PFSK-1 (cell line): ENCODE data around the gene NUDT16L1.

Experiments
- FOXP2 ChIP-seq: optimal IDR thresholded peaks from 2 replicates; pipeline ENCODE3; 2011; ENCODE audit warnings: borderline replicate concordance, control low read depth, inconsistent platforms; ENCODE audit not compliant: insufficient read depth; ENCODE audit errors: extremely low read length, extremely low read depth
- POLR2AphosphoS5 ChIP-seq: IDR thresholded peaks from 2 replicates; pipeline ENCODE4 v1.6.1; 2012; ENCODE audit warnings: low read depth, mild to moderate bottlenecking, control low read depth, low read length, moderate library complexity
- SIN3A ChIP-seq: IDR thresholded peaks from 2 replicates; pipeline ENCODE4 v1.6.1; 2012; ENCODE audit warnings: mild to moderate bottlenecking, low read length, moderate library complexity, borderline replicate concordance; ENCODE audit not compliant: insufficient read depth
- TAF1 ChIP-seq: IDR thresholded peaks from 2 replicates; pipeline ENCODE4 v1.6.1; 2012; ENCODE audit warnings: low read length, control low read depth, borderline replicate concordance; ENCODE audit not compliant: insufficient read depth
- TF ChIP-seq, protein P1 (sequence below), 2 experiments: IDR thresholded peaks; 2 replicates each; pipeline versions ENCODE4 v1.6.1 to v1.8.0; 2011 to 2012; ENCODE audit warnings: low read depth in 2 of 2, low read length in 2 of 2, control low read depth in 1 of 2, inconsistent platforms in 1 of 2, mild to moderate bottlenecking in 1 of 2, moderate library complexity in 1 of 2; ENCODE audit not compliant: insufficient read depth in 1 of 2

GRCh38 chr16:4687946-4688673, 5.3 kb upstream of the NUDT16L1 start:
- TF ChIP-seq SIN3A, result no peak
- no peak for TF ChIP-seq TAF1
- TF ChIP-seq, protein P1, sequence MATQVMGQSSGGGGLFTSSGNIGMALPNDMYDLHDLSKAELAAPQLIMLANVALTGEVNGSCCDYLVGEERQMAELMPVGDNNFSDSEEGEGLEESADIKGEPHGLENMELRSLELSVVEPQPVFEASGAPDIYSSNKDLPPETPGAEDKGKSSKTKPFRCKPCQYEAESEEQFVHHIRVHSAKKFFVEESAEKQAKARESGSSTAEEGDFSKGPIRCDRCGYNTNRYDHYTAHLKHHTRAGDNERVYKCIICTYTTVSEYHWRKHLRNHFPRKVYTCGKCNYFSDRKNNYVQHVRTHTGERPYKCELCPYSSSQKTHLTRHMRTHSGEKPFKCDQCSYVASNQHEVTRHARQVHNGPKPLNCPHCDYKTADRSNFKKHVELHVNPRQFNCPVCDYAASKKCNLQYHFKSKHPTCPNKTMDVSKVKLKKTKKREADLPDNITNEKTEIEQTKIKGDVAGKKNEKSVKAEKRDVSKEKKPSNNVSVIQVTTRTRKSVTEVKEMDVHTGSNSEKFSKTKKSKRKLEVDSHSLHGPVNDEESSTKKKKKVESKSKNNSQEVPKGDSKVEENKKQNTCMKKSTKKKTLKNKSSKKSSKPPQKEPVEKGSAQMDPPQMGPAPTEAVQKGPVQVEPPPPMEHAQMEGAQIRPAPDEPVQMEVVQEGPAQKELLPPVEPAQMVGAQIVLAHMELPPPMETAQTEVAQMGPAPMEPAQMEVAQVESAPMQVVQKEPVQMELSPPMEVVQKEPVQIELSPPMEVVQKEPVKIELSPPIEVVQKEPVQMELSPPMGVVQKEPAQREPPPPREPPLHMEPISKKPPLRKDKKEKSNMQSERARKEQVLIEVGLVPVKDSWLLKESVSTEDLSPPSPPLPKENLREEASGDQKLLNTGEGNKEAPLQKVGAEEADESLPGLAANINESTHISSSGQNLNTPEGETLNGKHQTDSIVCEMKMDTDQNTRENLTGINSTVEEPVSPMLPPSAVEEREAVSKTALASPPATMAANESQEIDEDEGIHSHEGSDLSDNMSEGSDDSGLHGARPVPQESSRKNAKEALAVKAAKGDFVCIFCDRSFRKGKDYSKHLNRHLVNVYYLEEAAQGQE (IDR thresholded peaks at IDR 0.05; ENCODE audit: insufficient read depth in 1 of 2, low read depth in 2 of 2, low read length in 2 of 2), result no peak
- TF ChIP-seq POLR2AphosphoS5, result no peak
- no peak for TF ChIP-seq FOXP2
